Measurements from ENCODE around the gene CD58. TPM values are rescaled to one million over a fixed set of nuclear protein-coding genes. Genes with fewer than 3 reads are reported as not detected.
A peak's percentile ranks its signal among the peaks of the same experiment; 100 is the strongest.

The CD58 gene
- total RNA-seq, 2 donors from 2014 or later: 15.4 to 32.7 TPM

GRCh38 chr1:116540088-116540487 is 30.7 kb downstream of the CD58 start:
- H3K27ac Mint-ChIP-seq: peak overlapping the region; percentile 74
- peaks cover 23 to 38% of the 10 kb centered on the region in 2 donors for H3K36me3 Mint-ChIP-seq (ENCODE audit: insufficient read depth in 2 of 2)
- peaks cover 88% of the 10 kb centered on the region for H3K4me1 Mint-ChIP-seq (ENCODE audit: low read depth)
- peaks cover 0 to 4% of the 10 kb centered on the region in 2 donors for H3K9me3 Mint-ChIP-seq
- ATAC-seq (replicated peaks in 1 of 2) (peak; percentile 27 to 35), DNase-seq (no peak)
- no peaks in the 10 kb centered on the region for H3K27me3 Mint-ChIP-seq (ENCODE audit: low read depth)
- peak overlapping the region; percentile 14 to 43 for H3K4me3 Mint-ChIP-seq

GRCh38 chr1:116538544-116538943 is 32.3 kb downstream of the CD58 start:
- peaks cover 28 to 42% of the 10 kb centered on the region in 2 donors for H3K36me3 Mint-ChIP-seq (ENCODE audit: insufficient read depth in 2 of 2)
- H3K4me3 Mint-ChIP-seq: peak overlapping the region; percentile 8 to 19
- H3K27ac Mint-ChIP-seq: no peak overlapping the region
- H3K9me3 Mint-ChIP-seq: peaks cover 0 to 4% of the 10 kb centered on the region in 2 donors
- H3K4me1 Mint-ChIP-seq (ENCODE audit: low read depth): peaks cover 75% of the 10 kb centered on the region
- no peaks in the 10 kb centered on the region for H3K27me3 Mint-ChIP-seq (ENCODE audit: low read depth)
- peak; percentile 63 to 68 for DNase-seq
- peak; percentile 98 for ATAC-seq (replicated peaks in 1 of 2)

GRCh38 chr1:116537898-116538297 is 32.9 kb downstream of the CD58 start:
- no peaks in the 10 kb centered on the region for H3K27me3 Mint-ChIP-seq (ENCODE audit: low read depth)
- H3K36me3 Mint-ChIP-seq (ENCODE audit: insufficient read depth in 2 of 2): peaks cover 24 to 40% of the 10 kb centered on the region in 2 donors
- no peak overlapping the region for H3K4me3 Mint-ChIP-seq
- H3K9me3 Mint-ChIP-seq: peaks cover 0 to 4% of the 10 kb centered on the region in 2 donors
- peak overlapping the region; percentile 48 for H3K27ac Mint-ChIP-seq
- peaks cover 69% of the 10 kb centered on the region for H3K4me1 Mint-ChIP-seq (ENCODE audit: low read depth)
- DNase-seq: no peak
- no peak for ATAC-seq (replicated peaks in 1 of 2)

GRCh38 chr1:116537040-116537831 is 33.6 kb downstream of the CD58 start:
- H3K27ac Mint-ChIP-seq: no peak overlapping the region
- H3K27me3 Mint-ChIP-seq (ENCODE audit: low read depth): no peaks in the 10 kb centered on the region
- peaks cover 17 to 34% of the 10 kb centered on the region in 2 donors for H3K36me3 Mint-ChIP-seq (ENCODE audit: insufficient read depth in 2 of 2)
- no peak for DNase-seq
- peaks cover 62% of the 10 kb centered on the region for H3K4me1 Mint-ChIP-seq (ENCODE audit: low read depth)
- no peak overlapping the region for H3K4me3 Mint-ChIP-seq
- peak in 1 of 2 donors; percentile 19 for ATAC-seq (replicated peaks in 1 of 2)
- peaks cover 0 to 4% of the 10 kb centered on the region in 2 donors for H3K9me3 Mint-ChIP-seq

GRCh38 chr1:116534014-116534739 is 36.6 kb downstream of the CD58 start:
- peaks cover 12 to 22% of the 10 kb centered on the region in 2 donors for H3K36me3 Mint-ChIP-seq (ENCODE audit: insufficient read depth in 2 of 2)
- H3K4me1 Mint-ChIP-seq (ENCODE audit: low read depth): peaks cover 40% of the 10 kb centered on the region
- no peak overlapping the region for H3K27ac Mint-ChIP-seq
- H3K27me3 Mint-ChIP-seq (ENCODE audit: low read depth): no peaks in the 10 kb centered on the region
- H3K4me3 Mint-ChIP-seq: no peak overlapping the region
- ATAC-seq (replicated peaks in 1 of 2) (no peak), DNase-seq (no peak)
- peaks cover 0 to 4% of the 10 kb centered on the region in 2 donors for H3K9me3 Mint-ChIP-seq

GRCh38 chr1:116533429-116533820 is 37.4 kb downstream of the CD58 start:
- H3K4me1 Mint-ChIP-seq (ENCODE audit: low read depth): peaks cover 32% of the 10 kb centered on the region
- H3K27ac Mint-ChIP-seq: no peak overlapping the region
- peaks cover 15 to 25% of the 10 kb centered on the region in 2 donors for H3K36me3 Mint-ChIP-seq (ENCODE audit: insufficient read depth in 2 of 2)
- DNase-seq: no peak
- ATAC-seq (replicated peaks in 1 of 2): no peak
- H3K27me3 Mint-ChIP-seq (ENCODE audit: low read depth): no peaks in the 10 kb centered on the region
- no peak overlapping the region for H3K4me3 Mint-ChIP-seq
- H3K9me3 Mint-ChIP-seq: peaks cover 2 to 9% of the 10 kb centered on the region in 2 donors

GRCh38 chr1:116532671-116533428 is 38.0 kb downstream of the CD58 start:
- no peak for ATAC-seq (replicated peaks in 1 of 2)
- DNase-seq: no peak
- Mint-ChIP-seq H3K27me3 (ENCODE audit: low read depth) (no peaks in the 10 kb centered on the region), H3K27ac (no peak overlapping the region), H3K4me3 (no peak overlapping the region), H3K9me3 (peaks cover 6 to 13% of the 10 kb centered on the region in 2 donors), H3K36me3 (ENCODE audit: insufficient read depth in 2 of 2) (peaks cover 19 to 31% of the 10 kb centered on the region in 2 donors), H3K4me1 (ENCODE audit: low read depth) (peaks cover 27% of the 10 kb centered on the region)

GRCh38 chr1:116531917-116532316 is 38.9 kb downstream of the CD58 start:
- Mint-ChIP-seq H3K4me3 (no peak overlapping the region), H3K4me1 (ENCODE audit: low read depth) (peaks cover 17% of the 10 kb centered on the region), H3K36me3 (ENCODE audit: insufficient read depth in 2 of 2) (peaks cover 23 to 35% of the 10 kb centered on the region in 2 donors), H3K9me3 (peaks cover 6 to 14% of the 10 kb centered on the region in 2 donors), H3K27me3 (ENCODE audit: low read depth) (no peaks in the 10 kb centered on the region), H3K27ac (no peak overlapping the region)
- DNase-seq (no peak), ATAC-seq (replicated peaks in 1 of 2) (no peak)

- Mint-ChIP-seq H3K9me3 (peaks cover 6 to 10% of the 10 kb centered on the region in 2 donors), H3K4me3 (no peak overlapping the region), H3K4me1 (ENCODE audit: low read depth) (no peaks in the 10 kb centered on the region), H3K27me3 (ENCODE audit: low read depth) (no peaks in the 10 kb centered on the region), H3K36me3 (ENCODE audit: insufficient read depth in 2 of 2) (peaks cover 24 to 25% of the 10 kb centered on the region in 2 donors), H3K27ac (no peak overlapping the region)
- DNase-seq (no peak), ATAC-seq (replicated peaks in 1 of 2) (peak in 1 of 2 donors; percentile 50)
These were observed 41.1 kb downstream of the CD58 start for GRCh38 chr1:116529681-116530080.

GRCh38 chr1:116529199-116529631 is 41.6 kb downstream of the CD58 start:
- Mint-ChIP-seq H3K27ac (no peak overlapping the region), H3K4me3 (no peak overlapping the region), H3K36me3 (ENCODE audit: insufficient read depth in 2 of 2) (peaks cover 24 to 25% of the 10 kb centered on the region in 2 donors), H3K4me1 (ENCODE audit: low read depth) (no peaks in the 10 kb centered on the region), H3K9me3 (peaks cover 6 to 10% of the 10 kb centered on the region in 2 donors), H3K27me3 (ENCODE audit: low read depth) (no peaks in the 10 kb centered on the region)
- ATAC-seq (replicated peaks in 1 of 2): no peak
- no peak for DNase-seq

- Mint-ChIP-seq H3K27ac (peak overlapping the region; percentile 41), H3K4me1 (ENCODE audit: low read depth) (no peaks in the 10 kb centered on the region), H3K4me3 (no peak overlapping the region), H3K36me3 (ENCODE audit: insufficient read depth in 2 of 2) (peaks cover 18 to 19% of the 10 kb centered on the region in 2 donors), H3K27me3 (ENCODE audit: low read depth) (no peaks in the 10 kb centered on the region), H3K9me3 (peaks cover 6 to 10% of the 10 kb centered on the region in 2 donors)
- DNase-seq (no peak), ATAC-seq (replicated peaks in 1 of 2) (no peak)
These were observed 42.3 kb downstream of the CD58 start for GRCh38 chr1:116528329-116529083.

GRCh38 chr1:116525440-116525839 is 45.4 kb downstream of the CD58 start:
- Mint-ChIP-seq H3K4me3 (no peak overlapping the region), H3K4me1 (ENCODE audit: low read depth) (no peaks in the 10 kb centered on the region), H3K27me3 (ENCODE audit: low read depth) (no peaks in the 10 kb centered on the region), H3K27ac (no peak overlapping the region), H3K9me3 (peaks cover 6 to 10% of the 10 kb centered on the region in 2 donors), H3K36me3 (ENCODE audit: insufficient read depth in 2 of 2) (peaks cover 15 to 18% of the 10 kb centered on the region in 2 donors)
- DNase-seq (no peak), ATAC-seq (replicated peaks in 1 of 2) (no peak)

Measured in activated T-cell treated with anti-CD3 and anti-CD28 coated beads, Interleukin-2, amount 50 U/mL, for 72 hours (primary cell).